Inflammatory macrophage (primary cell): ENCODE results near the gene SMIM17.

Experiments used
- DNase-seq, 2 donors: peaks; one replicate each; pipeline ENCODE4 v3.0.0-alpha.2; 2020 to 2022
- total RNA-seq, 18 experiments: gene quantifications; one replicate each; lab custom pipeline; 2026; ENCODE audit warnings: mixed read lengths in 6 of 18, inconsistent platforms in 2 of 18; lab: John Stamatoyannopoulos, UW

SMIM17 gene
- total RNA-seq = 0.05 to 0.35 (median 0.12) reads per million in 18 experiments

GRCh38 chr19:56642711-56643459, at the start of gene SMIM17:
SMIM17 (plus strand) TSS chr19:56643159; CDS start chr19:56645668, 2,509 bp downstream.
- DNase-seq = no peak

DNA sequence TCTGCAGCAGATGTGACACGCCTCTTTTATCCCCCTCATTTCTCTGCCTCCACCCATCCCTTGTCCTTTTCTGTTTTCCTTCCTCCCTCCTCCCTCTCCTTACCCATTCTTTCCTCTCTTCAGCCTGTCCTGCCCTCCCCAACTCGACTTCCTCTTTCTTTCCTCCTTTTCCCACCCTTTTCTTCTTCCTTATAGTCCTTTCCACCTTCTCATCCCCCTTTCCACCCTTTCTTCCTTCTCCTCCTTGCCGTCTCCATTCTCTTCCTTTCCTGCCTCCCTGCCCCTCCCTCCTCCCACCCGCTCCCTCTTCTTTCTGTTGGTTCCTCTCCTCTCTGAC, 48.5 kb upstream of the SMIM17 start:
- no peak for DNase-seq

GRCh38 chr19:56594783-56595547, 48.0 kb upstream of the SMIM17 start, which contains the start of gene ZNF71:
ZNF71 (plus strand) TSS chr19:56595302; CDS start chr19:56601559, 6,257 bp downstream.
- DNase-seq = peak; percentile 80 to 88

GRCh38 chr19:56595548-56595899, 47.4 kb upstream of the SMIM17 start:
- no peak for DNase-seq

DNA sequence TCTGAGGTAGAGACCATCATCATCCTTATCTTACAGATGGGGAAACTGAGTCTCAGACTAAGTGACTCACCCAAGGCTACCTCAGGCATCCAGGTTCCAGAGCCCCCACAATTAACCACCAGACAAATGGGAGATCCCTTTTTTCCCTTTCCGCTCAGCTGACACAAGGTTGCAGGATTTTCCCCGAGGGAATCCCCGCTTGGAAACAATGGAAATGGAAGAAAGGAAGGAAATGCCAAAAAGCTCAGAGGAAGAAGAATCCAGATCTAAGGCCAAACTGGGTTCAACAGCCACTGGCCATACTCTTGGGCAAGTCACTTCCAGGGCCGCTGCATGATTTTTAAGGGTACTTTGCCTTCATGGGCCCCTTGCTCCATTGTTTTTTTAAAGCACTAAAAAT, 46.3 kb upstream of the SMIM17 start:
- DNase-seq = no peak

GRCh38 chr19:56597696-56598095, 45.3 kb upstream of the SMIM17 start:
- DNase-seq = no peak

DNA sequence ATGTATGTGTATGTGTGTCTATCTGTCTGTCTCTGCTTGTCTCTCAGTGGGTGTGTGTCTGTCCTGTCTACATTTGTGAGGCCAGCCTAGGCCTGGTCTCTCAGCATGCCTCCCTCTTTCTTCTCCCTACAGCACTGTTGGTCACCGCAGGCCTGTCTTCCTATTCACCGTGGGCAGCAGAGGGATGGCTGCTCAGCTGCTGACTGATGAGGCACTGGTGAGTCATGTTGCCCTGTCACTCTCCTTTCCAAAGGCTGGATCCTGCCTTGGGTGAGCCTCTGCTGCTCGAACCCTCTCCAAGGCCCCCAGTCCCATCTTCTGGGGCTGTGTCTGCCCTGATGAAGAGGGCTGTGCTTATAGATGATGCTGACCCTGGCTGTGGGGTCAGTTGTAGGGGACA, 41.6 kb upstream of the SMIM17 start:
- no peak for DNase-seq

- DNase-seq = no peak
Observed at GRCh38 chr19:56603829-56604228, 39.1 kb upstream of the SMIM17 start.

GRCh38 chr19:56608274-56608964, 34.5 kb upstream of the SMIM17 start:
- no peak for DNase-seq

GRCh38 chr19:56611288-56611687, 31.7 kb upstream of the SMIM17 start:
- no peak for DNase-seq

- DNase-seq = no peak
Observed at GRCh38 chr19:56612737-56613136, 30.2 kb upstream of the SMIM17 start.

- no peak for DNase-seq
Observed at GRCh38 chr19:56613639-56614038, 29.3 kb upstream of the SMIM17 start.

- DNase-seq = no peak
Observed at GRCh38 chr19:56617531-56617930, 25.4 kb upstream of the SMIM17 start.

GRCh38 chr19:56619121-56619520, 23.8 kb upstream of the SMIM17 start:
- no peak for DNase-seq

DNA sequence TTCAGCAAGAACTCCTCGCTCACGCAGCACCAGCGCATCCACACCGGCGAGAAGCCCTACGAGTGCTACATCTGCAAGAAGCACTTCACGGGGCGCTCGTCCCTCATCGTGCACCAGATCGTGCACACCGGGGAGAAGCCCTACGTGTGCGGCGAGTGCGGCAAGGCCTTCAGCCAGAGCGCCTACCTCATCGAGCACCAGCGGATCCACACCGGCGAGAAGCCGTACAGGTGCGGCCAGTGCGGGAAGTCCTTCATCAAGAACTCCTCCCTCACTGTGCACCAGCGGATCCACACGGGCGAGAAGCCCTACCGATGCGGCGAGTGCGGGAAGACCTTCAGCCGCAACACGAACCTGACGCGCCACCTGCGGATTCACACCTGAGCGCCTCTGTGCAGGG, 20.6 kb upstream of the SMIM17 start:
- DNase-seq = no peak

DNA sequence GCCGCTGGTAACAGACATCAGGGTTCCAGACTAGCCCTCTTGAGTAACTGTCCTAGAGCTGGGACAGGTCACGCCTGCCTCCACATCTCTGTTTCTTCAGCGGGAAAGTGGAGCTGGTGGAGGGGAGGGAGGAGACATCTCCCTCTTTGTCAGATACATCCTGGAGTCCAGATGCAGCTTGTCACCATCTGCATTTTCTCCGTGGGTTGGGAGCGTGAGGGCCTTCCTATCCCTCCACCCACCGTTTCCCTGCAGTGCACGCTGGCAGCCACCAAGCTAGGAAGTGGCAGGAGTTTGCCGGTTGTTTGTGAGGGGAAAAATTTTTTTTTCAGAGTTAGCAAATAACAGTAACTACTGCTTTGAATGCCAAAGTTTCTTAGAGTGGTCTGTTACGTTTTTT, 20.0 kb upstream of the SMIM17 start:
- no peak for DNase-seq

DNA sequence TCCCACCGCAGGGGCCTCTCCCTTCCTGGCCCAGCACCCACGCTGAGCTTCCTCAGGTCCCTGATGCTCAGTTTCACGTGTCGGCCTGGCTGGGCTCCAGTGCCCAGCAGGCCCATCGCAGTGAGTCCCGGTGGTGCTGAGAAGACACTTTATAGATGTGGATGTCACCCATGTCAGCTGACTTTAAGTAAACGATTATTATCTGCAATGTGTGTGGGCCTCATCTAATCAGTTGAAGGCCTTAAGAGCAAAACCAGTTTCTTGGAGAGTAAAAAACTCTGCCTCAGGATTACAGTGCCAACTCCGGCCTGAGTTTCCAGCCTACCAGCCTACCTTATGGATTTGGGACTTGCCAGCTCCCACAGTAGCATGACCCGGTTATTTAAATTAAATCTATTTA, 17.3 kb upstream of the SMIM17 start:
- no peak for DNase-seq

- no peak for DNase-seq
Observed at GRCh38 chr19:56633021-56633420, 9.9 kb upstream of the SMIM17 start.

DNA sequence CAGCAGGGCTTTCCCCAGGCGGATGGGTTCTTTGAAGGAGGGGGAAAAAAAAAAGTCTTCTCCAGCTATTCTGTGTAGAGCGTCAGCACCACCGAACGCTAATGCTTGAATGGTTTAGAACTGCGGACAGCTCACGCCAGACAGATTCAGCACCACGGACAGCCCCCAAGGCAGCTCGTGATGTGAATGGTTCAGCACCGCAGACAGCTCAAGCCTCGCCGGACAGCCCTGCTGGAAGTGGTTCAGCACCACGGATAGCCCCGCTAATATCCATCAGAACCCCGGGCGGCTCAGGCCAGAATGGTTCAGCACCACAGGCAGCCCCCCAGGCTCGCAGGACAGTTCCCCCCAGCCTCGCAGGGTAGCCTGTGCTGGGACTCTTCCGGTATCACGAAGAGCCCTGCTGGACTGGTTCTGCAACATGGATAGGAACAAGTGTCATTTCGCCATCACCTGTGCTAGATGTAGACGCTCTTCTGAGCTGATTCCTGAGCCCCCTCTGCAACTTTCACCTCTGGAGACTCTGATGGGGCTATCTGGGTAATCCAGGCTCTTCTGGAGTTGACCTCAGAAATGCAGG, 4.9 kb upstream of the SMIM17 start:
- peak; percentile 28 to 67 for DNase-seq

DNA sequence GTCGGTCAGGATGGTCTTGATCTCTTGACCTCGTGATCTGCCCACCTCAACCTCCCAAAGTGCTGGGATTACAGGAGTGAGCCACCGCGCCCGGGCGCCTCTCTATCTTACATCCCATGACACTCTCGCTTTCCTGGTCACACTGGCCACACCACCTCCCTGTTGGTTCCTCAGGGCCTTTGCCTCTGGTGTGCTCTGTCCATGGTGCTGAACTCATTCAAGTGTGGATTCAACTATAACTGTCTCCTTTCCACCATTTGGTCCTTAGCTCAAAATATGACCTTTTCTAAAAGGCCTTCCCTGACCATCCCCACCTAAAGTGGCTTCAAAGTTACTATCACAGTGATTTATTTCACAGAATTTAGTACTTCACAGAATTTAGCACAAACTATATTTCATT, 3.7 kb upstream of the SMIM17 start:
- peak in 1 of 2 donors; percentile 2 for DNase-seq

DNA sequence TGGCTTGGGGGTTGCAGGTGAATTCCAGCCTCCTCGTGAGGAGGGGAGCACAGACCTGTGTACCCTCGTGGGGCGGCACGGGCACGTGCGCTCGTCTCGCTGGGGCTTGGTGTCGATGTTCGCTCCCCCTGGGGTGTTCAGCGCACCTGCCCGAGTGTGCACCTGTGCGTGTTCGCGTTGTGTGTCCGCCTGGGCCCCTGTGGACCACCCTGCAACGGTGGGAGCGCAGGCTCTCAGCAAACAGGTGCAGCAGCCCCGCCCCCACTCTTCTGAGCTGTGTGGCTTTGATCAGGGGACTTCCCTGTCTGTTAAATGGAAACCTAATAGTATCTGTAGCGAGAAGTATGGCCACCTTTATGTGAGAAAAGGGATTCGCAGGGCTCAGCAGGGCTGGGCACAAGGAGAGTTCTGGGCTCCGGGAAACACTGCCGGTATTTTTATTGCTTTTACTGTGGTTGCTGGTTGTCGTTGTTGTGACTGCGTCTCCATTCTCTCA, 549 bp downstream of the SMIM17 start:
- no peak for DNase-seq

DNA sequence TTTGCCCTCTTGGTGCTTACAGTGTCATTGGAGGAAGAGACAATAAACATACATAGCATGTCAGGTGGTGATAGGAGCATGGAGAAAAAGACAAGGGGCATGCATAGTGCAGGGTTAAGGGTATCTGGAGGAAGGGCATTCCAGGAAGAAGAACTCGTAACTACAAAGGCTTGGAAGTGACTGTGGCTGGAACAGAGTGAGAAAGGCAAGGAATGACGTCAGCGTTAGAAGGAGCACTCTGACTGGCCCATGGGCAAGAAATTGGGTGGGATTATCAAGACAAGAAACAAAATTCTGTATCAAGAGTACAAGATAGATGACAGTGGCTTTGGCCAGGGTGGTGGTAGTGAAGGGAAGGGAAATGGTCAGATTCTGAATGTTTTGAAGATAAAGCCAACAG, 11.2 kb downstream of the SMIM17 start:
- no peak for DNase-seq
